Measurements from ENCODE around the gene MAMLD1.
A peak's percentile ranks its signal among the peaks of the same experiment; 100 is the strongest.

The MAMLD1 gene

DNA sequence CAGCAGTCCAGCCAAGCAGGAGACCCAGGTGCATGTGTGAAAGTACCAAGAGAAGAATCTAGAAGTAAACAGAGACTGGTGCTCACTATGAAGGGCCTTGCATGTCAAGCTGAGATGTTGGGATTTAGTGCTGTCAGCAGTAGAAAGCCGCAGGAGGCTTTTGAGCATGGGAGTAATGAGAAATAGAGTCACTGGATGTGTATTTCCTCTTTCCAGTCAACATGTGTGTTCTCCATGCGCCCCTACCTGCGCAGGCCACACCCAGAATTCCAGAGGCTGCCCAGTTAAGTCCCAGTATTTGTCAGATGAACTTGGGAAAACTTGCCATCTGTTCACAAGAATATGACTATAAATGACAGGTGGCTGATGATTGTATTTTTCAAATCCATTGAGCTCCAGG is 4.5 kb upstream of the MAMLD1 start:
- no peak for DNase-seq

DNA sequence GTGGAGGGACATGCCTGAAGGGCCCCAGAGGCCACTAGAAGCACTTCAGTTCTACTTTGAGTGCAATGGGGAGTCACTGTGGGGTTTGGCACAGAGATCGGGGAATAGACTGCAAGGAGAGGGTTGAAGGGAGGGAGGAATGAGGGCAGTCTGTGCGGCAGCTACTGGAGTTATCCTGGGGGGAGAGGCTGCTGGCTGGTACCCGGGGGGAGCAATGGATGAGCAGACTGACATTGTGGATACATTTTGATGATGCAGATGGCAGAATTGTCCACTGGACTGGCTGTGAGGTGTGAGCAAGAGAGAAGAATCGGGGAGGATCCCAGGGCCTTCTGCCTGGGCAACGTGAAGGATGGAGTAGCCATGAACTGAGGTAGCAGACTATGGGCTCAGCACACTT is 2.8 kb upstream of the MAMLD1 start:
- DNase-seq: no peak

DNA sequence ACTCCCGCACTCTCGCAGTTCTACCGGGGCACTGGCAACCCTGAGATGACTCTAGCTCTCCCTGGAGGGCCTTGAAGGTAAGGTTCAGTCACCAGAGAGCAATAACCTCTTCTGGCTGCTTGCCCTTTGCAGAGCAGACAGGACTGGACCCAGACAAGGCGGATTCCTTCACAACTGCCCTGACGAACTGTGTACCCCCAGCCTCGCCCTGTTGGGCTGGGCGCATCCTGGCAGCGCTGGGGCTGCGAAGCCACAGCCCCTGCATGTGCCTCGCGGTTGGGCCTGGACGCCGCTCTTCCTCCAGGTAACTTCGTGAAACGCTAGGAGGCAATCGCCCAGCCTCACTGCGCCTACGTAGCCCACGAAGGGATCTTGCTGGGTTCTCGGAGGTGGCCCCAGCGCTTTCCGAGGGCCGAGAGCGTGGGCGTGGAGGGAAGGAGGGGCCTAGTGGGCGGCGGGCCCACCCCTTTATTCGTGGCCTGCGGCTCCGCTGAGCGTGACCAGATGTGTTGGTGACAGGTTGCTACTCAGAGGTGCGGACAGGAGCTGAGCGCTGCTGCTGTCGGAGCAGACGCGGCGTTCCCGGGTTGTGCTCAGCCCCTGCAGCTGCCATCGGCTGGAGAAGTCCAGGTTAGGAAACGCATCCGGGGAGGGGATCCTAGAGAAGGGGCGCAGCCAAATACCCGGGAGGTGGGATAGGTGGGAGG is 1.9 kb upstream of the MAMLD1 start:
- DNase-seq: no peak

DNA sequence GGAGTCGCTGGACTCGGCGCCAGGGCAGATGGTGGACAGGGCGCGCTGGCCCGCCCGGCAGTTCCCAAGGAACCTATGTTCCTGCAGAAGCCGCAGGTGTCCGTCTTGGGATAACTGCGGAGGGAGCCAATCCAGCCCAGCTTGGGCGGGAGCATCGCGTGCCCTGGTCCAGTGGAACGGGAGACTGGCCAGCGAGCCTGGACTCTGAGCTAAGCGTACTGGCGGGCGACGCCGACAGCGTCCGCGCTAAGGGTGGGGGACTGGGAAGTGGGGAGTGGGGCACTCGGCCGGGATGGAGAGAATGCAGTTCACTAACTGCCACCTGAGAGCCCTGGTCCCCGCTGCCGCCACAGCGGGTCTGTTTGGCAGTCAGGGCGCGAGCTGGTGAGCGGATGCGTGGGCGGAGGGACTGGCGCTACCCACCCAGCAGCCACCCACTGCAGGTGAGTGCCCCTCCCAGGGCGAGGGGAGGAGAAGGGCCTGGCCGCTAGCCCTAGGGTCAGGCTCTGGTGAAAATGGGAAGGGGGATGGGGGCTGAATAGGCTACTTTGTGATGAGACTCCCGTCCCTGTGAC is 1.3 kb upstream of the MAMLD1 start:
- no peak for DNase-seq

DNA sequence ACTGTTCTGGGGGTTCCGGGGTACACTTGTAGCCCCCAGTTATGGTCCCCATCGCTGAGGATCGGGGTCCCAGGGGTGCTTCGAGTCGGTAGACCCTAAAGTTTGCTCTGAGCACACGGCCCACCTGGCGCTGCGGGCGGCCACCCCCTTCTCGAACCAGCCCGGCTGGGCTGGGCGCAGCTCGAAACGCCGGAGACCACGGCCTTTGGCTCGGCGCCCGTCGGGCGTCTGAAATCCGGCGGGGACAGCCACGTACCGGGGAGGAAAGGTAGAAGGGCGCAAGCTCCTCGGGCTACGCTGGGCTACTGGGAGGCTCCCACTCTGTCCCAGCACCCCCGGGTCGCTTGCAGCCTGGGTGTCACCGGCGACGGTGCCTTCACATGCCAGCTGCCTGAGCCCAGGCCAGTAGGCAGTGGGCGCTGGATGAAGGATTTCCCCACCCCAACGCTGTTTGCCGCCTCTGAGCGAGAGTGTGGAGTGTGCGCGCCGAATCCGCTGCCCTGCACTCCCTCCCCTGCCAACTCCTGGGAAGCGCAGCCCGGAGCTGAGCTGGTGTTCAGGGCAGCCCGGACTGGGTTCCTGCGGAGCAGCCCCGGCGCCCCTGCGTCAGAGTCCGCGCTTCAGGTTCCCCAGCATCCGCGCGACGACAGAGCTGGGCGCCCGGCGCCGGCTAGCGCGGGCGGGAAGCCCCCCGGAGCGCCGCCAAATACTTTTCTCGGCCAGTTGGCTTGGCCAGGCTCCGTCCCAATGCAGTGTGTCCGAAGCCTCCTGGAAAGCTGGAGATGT is 637 bp downstream of the MAMLD1 start:
- DNase-seq: no peak

DNA sequence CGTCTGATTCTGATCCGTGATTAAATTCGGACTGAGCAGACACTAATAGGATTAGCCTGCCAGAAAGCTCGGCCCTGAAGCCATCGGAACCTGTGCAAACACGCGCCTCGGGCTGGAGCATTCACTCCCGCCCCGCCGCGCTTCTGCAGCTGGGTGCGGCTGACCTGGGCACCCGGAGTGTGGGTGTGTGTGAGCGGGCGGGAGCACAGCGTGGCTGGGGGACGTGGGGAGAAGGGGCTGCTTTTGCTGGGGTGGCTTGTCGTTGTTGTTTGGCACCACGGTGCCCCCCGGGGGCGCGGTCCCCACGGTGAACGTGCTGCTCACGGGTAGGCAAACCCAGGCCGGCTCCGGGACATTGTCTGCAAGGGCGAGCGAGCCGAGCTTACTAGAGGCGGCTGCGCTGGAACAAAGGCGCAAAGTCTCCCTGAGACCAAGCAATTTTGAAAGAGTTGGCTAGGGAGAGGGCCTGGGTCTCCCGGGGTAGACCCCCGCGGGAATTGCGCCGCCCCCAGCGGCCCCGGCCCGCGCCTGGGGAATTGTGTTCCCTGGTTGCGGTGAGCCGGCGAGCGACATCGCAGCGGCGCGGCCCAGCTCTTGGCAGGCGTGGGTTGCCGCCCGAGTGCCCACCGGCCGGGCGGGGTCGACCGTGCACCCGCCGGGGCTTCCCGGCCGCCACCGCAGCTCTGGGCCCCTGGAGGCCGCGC is 1.4 kb downstream of the MAMLD1 start:
- DNase-seq: no peak

DNA sequence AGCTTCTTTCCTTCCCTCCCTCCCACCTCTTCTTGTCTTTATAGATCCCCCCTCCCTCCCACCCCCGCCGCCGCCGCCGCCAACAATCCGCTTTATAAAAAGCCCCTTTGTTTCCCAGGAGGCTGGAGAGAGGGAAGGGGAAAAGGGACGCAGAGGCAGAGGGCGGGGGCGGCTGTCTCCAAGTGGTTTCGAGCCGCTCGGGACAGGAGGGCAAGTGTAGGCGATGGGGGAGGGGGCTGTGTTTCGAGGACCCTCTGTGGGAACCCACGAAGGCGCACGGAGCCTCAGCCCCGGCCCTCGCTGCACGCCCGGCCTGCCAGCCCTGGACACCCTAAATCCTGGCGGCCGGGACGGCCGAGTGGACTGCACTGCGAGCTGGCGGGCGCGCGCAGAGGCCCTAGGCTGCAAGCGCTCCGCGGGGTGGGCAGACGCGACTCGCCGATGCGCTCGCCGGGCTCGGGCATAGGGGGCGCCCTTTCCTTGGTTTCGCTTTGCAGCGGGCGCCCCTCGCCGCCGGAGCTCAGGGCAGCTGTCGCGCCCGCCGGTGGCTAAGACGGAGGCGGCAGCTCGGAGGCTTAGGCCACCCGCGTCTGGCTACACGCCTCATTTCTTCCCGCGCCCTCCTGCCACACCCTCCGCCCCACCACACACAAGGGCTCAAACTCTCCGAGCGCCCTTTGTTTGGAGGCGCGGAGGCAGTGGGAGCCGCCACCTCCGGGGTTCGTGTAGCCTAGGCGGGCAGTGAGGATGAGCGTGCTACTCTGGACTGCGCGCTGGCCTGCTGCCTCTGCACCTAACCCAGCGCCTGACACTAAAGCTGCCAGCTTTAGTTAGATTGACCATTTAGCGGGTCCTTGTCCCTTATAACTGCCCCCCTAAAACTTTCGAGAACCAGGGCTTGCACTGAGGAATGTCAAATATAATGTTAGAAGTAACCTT is 2.2 kb downstream of the MAMLD1 start:
- peak; percentile 32 for DNase-seq

DNA sequence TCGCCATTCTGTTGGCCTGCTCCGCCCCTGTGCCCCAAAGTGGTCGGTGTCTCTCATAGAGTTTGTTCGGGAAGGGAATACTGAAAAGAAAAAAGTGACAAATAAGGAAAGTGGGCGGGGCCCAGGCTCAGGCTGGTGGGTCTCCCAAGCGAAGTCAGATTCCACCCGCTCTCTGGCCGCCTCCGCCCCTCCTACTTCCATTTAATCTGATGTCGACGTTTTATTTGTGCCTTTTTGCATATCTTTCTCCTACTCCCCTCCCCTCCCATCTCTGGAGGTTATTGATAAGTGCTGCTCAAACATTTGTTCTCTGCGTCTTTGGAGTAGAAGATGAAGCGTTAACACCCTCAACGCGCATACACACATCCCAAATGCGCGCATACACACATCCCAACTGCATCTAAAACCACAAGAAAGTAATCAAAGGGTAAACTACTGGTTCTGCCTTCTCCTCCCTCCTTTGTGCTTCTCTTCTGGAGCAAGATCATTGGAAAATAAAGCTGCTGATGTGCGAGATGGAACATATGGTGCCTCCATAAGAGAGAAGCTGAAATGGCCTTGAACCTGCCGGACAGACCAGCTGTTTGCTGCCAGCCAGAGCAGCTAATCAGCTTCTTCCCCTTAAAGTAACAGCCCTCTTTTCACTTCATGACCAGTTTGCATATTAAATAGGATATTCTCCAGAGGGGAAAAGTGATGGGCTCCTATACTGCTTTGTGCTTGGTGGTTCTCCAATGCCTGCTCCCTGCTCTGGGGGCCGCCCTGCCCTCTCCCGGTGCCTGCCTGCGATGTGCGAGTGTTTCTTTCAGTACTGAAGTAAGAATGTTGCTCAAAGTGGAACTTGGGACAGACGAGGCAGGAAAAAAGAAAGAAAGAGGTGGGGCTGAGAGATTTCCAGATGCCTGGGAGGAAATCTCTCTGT is 3.1 kb downstream of the MAMLD1 start:
- DNase-seq: peak; percentile 23

DNA sequence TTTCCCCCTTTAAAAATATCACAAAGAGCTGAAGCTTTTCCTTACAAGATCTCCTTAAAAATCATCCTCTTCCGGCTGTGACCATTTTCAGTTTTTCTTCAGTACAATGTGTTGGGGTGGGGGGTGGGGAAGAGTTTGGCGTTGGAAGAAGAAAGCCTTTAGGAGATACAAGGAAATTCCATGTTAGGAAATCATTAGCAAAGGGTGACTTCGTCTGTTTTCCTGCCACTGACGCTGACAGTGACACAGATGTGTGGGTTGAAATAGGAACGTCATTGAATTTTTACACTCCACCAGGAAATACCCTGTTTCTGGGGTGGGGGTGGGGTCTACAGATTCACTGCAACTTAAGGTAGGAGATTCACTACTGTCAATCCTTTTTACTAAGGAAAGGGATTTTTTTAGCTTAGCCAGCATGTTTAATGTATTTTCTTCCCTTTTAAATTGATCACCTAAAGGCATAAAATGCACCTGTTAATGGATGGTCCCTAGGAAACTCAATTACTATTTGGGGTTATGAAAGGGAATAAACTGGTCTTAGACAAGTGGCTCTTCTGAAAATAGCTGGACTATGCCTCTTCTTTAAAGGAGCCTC is 3.9 kb downstream of the MAMLD1 start:
- DNase-seq: no peak

DNA sequence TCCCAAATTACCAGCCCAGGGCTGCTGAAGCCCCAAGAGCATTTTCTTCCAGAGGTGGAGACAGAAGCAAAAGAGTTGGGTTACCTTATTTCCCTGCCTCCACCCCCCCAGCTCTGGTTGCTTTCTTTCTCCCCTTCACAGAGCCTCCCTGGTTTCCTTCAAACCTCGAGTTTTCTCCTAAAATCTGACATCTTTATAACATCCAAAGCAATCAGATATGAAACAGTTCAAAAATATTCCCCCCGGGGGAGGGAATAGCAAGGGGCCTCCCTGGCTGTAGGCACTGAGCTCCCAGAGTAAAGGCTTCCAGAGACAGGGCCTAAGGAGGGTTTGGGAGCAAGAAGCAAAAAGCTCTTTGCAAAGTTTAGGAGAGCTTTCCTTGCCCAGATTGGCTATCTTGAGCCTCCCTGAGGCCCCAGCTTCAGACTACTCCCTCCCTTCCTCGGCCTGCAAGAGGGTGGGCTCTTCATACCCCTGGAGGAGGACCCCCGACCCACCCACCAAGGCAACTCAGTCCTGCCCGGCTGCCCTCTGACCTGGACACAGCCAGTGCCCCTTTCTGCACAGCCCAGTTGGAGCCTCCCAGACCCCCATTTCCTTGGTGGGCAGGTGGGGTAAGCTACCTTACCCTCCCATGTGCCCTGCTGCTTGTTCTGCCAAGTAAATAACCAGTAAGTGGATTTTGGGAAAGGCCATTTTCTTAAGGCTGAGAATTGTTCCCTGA is 7.6 kb downstream of the MAMLD1 start:
- no peak for DNase-seq

DNA sequence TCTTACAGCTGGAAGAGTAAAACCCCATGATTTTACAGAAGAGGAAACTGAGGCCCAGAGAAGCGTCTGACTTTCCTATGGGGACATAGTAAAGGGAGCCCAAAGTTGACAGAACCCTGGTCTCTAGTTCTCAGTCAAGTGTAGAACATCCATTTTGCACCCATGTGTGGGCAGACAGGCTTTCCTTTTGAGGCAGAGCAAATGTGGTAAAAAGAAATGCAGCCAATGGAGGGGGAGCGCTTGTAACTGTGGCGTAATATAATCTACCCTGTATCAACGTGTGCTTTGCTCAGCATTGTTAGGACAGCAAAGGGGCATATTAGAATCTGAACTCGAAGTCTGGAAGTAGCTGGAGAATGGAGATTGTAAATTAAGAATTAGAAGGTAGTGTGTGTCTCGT is 8.8 kb downstream of the MAMLD1 start:
- no peak for DNase-seq

DNA sequence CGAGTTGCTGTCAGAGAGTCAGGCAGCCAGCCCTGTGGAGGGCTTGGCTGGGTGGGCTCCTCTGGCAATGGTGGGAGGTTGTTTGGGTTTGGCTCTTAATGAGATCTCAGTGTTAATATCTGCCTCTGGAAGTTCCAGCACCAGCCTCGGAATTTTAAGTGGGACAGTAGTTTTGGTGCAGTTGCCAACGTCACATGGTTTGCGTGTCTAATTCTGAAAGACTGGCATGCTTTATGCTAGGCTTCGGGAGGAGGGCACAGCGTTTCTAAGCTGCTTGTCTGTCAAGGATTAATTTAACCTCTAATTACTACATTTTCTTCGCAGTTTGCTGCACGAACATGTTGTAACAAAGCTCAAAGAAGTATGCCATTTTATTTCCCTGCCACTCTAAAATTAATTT is 9.2 kb downstream of the MAMLD1 start:
- no peak for DNase-seq

DNA sequence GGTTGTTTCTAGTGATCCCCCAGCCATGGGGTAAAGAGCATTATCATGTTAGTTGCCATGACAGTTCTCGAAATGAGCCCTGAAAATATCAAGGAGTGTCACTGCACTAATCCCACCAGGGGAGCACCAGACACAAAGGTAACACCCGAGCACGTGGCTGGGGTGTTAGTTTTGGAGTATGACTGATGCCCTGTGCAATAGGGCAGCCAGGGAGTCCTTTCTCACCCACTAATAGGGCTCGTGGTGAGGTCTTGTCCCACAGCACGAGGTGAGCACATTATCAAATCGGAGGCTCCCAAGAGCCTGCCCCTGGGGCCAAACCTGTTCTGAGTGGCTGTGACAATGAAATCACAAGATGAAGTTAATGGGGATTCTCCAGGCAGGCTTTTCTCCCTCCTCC is 9.6 kb downstream of the MAMLD1 start:
- no peak for DNase-seq

DNA sequence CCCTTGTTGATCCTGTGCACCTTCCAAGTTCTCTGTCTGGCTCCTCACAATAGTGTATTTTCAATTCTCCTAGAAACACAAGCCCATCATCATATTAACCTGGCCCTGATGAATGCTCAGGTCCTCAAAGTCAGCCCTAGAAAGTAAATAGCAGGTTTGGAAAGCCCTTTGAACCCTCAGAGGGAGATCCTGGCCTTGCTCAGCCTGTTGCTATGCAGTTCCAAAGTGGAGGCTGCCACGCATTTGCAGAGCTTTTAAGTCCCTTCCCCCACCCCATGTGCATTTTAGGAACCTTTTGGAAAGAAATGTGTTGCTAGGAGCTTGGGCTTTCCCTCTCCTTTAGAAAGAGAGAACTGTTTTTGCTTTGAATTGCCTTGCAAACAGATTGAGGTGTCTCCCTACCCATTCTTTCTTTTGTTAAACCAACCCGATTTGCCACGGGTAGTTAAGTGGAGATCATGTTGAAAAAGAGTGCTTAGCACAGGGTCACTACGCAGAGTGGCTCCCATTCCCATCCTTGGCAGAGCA is 12.2 kb downstream of the MAMLD1 start:
- peak; percentile 41 for DNase-seq

DNA sequence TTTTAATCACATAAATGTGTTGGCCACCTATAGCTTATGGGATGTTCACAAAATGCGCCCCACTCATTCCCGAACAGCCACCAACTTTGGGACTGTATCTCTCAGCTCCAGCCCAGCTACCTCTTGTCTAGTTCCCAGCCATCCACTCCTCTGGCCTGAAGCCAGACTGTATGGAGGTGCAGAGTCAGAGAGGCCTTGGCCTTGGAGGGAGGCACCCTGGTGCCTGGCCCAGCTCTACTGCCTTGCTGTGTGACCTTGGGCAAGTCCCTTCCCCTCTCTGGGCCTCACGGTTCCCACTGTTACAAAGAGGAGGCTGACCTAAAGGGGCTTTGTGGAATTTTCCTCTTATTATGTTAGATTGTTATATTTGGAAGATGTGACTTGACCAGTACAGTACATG is 13.9 kb downstream of the MAMLD1 start:
- no peak for DNase-seq

DNA sequence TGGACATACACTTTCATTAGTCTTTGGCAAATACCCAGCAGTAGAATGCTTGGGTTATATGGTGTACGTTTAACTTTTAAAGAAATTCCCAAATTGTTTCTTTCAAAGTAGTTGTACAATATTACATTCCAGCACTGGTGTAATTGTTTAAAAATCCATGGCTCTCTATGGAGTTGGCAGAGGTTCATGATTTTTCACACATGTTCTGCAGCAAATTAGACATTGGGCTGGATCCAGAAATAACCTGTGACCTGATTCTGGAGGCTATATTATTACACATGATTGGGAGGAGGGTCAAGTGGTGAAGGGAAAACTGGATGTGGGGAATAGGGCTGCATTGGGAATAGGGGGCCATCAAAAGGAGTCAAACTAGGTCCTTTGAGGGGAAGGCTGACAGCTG is 41.9 kb downstream of the MAMLD1 start:
- DNase-seq: no peak

DNA sequence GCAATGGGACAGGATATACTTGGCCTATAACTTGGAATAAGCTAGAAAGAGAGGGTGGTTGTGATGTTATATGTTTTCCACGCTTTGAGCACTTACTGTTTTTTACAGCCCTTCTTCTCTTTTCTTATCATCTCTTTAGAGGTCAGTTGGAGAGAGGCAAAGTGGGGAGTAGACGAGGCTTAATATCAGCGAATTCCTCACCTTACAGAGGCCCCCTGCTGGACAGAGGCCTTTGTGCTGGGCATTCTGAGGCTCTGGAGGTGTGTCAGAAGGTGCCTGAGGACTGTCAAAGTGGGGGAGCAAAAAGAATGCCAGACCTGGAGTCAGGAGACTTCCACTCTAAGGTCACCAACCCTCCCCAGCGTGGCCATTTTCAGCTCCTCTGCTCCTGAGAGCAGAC is 42.5 kb downstream of the MAMLD1 start:
- no peak for DNase-seq

DNA sequence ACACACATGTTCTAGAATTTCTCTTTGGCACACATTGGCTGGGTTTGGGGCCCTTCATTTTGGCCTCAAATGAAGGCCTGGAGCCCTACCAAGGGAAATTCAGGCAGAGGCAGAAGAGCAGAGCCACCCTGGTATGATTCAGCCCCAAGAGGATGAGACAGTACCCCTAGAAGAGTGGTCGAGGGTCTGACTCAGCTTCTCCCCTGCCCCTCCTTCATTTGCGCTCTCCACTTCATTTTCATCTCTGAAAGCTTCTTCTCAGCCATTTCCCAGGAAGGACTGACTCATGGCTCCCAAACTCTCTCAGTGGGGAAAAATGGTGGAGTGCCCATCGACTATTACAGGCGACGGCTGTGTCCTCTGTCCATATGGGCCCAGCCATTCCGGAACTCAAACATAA is 43.5 kb downstream of the MAMLD1 start:
- no peak for DNase-seq

DNA sequence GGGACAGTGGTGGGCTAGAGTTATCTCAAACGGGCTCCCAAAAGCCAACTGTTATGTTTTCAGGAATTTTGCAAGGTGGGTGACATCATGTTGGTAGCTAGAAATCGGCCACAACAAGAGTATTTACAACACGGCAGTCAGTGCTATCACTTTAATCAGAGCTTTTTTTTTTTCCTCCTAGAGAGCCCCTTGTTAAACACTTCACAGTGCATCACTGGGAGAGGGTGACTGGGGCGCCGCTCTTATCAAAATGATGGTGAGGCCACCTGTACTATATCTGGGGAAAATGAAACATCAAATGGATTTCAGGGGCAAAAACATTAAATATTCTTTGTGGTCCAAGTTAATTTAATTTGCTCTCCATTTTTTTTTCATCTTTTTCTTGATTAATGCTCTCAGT is 44.9 kb downstream of the MAMLD1 start:
- no peak for DNase-seq

DNA sequence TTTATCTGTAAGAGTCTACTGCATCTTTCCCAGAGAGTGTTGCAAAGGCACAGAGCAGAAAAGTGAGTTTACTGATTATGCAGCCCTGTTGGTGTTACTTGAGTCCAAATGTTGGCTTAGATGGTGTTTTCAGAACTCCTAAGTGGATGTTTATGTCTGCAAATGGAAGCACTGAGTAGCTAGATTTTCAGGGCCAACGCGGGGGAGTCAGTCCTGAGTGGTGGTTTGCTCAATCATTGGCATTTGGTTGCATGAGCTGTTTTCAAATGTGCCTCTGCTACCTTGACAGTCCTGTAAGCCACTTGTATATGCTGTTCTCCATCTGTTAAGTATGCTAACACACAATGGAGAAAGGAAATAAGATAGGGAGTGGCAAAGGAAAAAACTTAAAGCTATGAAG is 45.4 kb downstream of the MAMLD1 start:
- no peak for DNase-seq
